GM21381 (cell line): Measurements from ENCODE around the gene TNFSF8.

Experiments used
- ATAC-seq: cut with Tn5 transposase; IDR thresholded peaks from one replicate; pipeline ENCODE4 v1.9.1; 2021; ENCODE audit warnings: mild to moderate bottlenecking, moderate library complexity; ENCODE audit not compliant: unreplicated experiment

Gene TNFSF8

GRCh38 chr9:114906922-114907571 lies 23.3 kb downstream of the TNFSF8 start:
- ATAC-seq = no peak

- no peak for ATAC-seq
Measured at GRCh38 chr9:114905170-114905940, 25.0 kb downstream of the TNFSF8 start.

DNA sequence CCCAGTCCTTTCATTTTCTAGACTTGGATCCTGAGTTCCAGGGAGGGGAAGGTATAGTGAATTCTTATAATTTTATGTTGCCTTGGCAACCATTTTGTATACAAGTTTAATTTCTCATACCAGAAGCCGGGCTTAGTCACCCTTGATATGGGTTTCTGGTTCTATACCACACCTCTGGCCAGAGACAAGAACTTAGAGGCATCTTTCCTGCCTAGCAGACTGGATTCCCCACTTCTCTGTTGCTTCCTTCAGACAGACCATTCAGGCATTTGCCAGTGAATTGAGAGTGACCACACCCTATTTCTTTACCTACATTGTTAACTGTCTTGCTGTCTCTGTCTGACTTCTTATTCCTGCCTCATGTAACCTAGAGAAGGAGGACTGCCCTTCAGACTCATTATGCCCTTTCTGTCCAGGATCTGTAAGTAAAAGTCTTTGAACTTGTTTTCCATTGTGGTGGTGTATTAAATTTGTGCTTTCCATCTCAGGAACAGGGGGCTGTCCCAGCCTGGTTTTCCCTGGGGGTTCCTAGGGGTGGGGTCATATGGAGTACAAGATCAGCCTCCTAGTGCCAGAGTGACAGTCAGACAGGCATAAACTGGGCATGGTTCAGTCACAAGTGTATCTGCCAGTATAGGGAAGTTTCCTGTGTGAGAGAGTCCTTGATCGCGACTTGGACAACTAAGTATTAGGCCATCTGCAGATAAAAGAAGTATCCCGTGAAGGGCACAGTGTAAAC lies 27.4 kb downstream of the TNFSF8 start:
- ATAC-seq = no peak

- ATAC-seq = no peak
Measured at GRCh38 chr9:114900942-114901802, 29.2 kb downstream of the TNFSF8 start.

DNA sequence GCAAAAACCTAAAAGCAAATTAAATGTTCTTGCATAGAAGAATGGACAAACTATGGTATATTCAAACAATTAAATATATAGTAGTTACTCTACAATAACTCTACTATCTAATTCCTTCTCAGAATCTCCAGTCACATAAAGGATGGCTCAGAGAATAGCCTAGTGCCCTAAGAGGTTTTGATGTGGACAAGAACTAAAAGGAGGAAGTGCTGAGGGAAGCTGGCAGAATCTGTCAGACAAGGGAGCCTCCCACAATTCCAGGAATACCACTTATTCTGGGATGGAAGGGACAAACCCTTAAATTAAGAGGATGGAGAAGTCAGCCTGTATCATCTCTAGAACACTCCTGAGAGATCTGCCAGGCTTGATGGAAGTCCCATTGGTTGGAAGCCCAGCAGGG lies 30.4 kb downstream of the TNFSF8 start:
- ATAC-seq = no peak

DNA sequence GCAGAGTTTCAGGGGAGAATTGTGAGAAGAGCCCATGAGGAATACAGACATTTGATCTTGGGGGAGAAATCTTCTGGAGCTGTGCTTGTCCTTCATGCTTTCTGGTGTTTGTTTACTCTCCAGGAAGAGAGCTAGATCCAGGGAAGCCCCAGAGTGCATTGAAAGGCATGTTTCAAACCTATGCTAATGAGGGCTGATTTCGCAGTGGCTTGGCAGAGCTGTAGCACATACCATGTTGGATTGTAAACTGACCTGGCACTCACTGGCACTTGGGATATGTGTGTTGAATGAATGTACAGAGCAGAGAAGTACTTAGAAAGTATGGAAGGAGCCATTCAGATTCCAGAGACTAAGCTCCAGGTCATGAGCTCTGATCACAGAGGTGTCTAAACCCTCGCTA lies 30.9 kb downstream of the TNFSF8 start:
- ATAC-seq = no peak

DNA sequence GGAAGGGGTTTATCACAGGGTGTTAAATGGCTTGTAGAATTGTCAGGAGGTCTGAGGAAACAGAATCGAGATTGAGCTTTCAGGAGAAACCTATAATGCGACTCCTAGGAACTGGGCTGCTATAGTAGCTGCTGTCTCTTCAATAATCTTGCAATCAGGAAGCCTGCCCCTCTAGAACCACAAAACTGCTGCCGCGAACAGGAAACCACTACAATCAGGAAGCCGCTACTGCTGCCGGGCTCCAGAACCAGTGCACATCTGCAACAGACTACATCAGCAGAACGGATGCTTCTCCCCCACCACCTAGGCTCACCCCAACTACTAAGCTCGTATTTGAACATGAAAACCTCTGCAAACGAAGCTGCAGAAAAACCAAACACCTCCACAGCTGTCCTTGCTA lies 31.6 kb downstream of the TNFSF8 start:
- peak; percentile 75 for ATAC-seq

GRCh38 chr9:114897196-114897595 lies 33.2 kb downstream of the TNFSF8 start:
- no peak for ATAC-seq

DNA sequence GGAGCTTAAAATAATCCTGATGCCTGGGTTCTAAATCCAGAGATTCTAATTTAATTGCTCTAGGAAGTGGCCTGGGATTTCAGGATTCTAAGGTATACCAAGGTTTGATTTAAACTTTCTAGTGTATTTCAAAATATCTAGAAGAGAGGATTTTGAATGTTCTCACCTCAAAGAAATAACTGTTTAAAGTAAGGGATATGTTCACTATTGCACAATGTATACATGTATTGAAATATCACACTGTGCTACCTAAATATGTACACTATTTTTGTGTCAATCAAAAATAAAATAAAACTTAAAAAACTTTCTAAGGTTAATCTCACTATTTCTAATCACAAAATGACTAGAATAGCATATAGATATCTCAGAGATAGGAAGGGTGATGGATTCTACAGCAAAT lies 34.0 kb downstream of the TNFSF8 start:
- no peak for ATAC-seq

GRCh38 chr9:114895521-114895991 lies 34.8 kb downstream of the TNFSF8 start:
- no peak for ATAC-seq

GRCh38 chr9:114894609-114895433 lies 35.6 kb downstream of the TNFSF8 start:
- ATAC-seq = no peak

DNA sequence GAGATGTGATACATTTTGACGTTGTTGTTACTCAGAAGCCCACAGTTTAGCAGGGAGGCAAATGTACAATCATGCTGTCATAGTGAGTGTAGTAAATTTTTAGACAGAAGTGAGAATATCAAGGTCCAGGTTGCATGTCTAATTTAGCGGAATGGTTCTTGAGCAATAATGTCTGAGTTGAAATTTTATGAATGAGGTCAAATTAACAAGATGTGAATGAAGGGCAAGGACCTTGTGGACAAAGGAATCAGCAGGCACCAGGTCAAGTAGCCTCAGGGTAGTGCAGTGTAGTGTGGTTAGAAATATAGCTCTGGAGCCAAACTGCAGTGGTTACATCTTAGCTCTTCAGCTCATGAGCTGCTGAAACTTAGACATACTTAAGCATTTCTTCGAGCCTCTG lies 36.2 kb downstream of the TNFSF8 start:
- ATAC-seq = no peak

- no peak for ATAC-seq
Measured at GRCh38 chr9:114893221-114894010, 37.0 kb downstream of the TNFSF8 start.

DNA sequence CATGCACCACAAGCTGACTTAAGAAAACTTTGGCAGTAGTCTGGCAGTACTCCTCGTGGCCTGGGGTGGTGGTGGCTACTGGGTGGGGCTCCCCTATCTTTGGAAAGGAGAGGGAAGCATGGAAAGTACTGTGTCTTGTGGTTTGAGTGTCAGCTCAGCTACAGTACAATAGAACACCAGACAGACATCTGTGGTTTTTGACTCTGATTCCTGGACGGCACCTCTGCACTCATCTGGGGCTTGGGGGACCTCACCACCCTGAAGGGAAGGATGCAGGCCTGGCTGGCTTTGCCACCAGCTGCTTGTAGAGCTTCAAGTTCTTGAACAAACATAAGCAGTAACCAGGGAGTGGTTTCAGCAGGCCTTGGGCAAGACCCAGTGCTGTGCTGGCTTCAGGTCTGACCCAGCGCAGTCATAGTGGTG lies 40.6 kb downstream of the TNFSF8 start:
- ATAC-seq = no peak

- ATAC-seq = no peak
Measured at GRCh38 chr9:114888607-114889006, 41.8 kb downstream of the TNFSF8 start.

DNA sequence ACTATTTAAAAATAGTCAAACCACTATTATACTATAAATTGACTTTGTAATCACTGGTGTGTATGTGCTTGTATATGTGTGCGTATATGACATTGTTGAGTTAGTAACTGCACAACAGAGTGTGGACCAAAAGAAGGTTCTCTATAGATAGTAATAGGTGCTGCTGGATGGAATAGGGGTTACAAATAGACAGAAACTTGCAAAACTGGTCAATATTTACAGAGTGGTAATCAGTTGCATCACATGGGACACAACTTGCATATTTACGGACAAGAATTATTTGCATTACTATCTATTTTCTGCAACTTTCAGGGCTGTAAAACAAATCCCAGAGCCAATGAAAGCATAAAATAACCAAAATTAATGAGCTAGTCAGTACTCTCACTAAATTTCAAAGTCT lies 42.4 kb downstream of the TNFSF8 start:
- ATAC-seq = no peak

DNA sequence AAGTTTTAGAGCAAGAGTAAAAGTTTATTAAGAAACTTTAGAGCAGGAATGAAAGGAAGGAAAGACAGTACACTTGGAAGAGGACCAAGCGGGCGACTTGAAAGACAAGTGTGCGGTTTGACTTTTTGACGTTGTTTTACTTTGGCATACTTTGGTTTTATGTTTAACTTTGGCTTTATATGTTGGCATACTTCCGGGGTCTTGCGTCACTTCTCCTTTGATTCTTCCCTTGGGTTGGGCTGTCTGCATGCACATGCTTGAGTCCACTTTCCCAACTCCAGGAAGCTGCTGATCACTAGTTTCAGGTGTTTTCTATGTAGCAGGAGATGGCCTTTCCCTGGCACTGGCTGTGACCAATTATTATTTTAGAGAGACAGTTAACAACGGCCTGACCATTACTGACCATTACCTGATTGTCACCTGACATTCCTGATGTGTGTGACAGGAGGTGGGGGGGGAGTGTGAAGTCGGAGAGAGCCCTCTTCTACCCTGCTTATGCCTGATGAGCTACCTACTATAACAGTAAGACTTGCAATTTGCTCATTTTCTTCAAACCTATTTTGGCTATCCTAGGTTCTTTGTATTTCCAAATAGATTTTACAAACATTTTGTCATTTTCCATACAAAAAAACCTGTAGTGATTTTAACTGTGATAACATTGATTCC lies 45.5 kb downstream of the TNFSF8 start:
- ATAC-seq = no peak

DNA sequence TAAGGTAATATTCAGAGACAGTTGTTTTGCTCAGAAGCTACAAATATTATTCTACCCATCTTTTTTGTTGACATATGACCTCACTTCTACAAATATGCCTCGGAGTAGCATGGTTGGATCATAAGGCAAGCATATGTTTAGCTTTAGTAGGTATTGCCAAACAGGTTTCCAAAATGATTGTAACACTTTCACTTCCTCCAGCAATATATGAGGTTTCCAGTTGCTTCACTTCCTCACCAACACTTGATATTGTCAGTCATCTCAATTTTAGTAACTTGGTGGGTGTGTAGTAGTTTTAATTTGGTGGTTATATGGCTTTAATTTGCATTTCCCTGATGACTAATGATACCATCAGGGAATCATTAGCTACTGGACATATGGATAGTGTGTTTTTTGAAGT lies 46.7 kb downstream of the TNFSF8 start:
- ATAC-seq = no peak

- ATAC-seq = no peak
Measured at GRCh38 chr9:114880291-114880745, 50.1 kb downstream of the TNFSF8 start.
